ENCODE data around the gene PCK2.
"Not testable (repeated sequence)": the region's sequence is repeated elsewhere in the genome, so short reads cannot be mapped to it uniquely, and the experiment has no call there.

PCK2 gene

GRCh38 chr14:24103451-24103850 lies 9.3 kb downstream of the PCK2 start:
- peaks cover 0 to 53% (median 29%) of the 10 kb centered on the region in 5 donors for H3K36me3 ChIP-seq (ENCODE audit: control insufficient read depth in 5 of 5, insufficient read depth in 5 of 5, low read length in 5 of 5)
- H3K4me3 ChIP-seq (ENCODE audit: low read depth in 1 of 5, low read length in 5 of 5): no peak overlapping the region
- no peak overlapping the region for H3K27ac ChIP-seq (ENCODE audit: low read depth, low read length)
- no peaks in the 10 kb centered on the region for H3K9me3 ChIP-seq (ENCODE audit: control insufficient read depth in 5 of 5, low read length in 5 of 5)
- no peak overlapping the region for H3K9ac ChIP-seq (ENCODE audit: low read length in 5 of 5)
- peaks cover 0 to 19% (median 15%) of the 10 kb centered on the region in 5 donors for H3K4me1 ChIP-seq (ENCODE audit: control insufficient read depth in 5 of 5, insufficient read depth in 5 of 5, low read length in 5 of 5)
- no peaks in the 10 kb centered on the region for H3K27me3 ChIP-seq (ENCODE audit: control insufficient read depth in 5 of 5, insufficient read depth in 4 of 5, low read length in 5 of 5)

- H3K4me3 ChIP-seq (ENCODE audit: low read depth in 1 of 5, low read length in 5 of 5); H3K27ac ChIP-seq (ENCODE audit: low read depth, low read length); H3K9me3 ChIP-seq (ENCODE audit: control insufficient read depth in 5 of 5, low read length in 5 of 5); H3K27me3 ChIP-seq (ENCODE audit: control insufficient read depth in 5 of 5, insufficient read depth in 4 of 5, low read length in 5 of 5): not testable (repeated sequence)
- Histone ChIP-seq H3K36me3 (ENCODE audit: control insufficient read depth in 5 of 5, insufficient read depth in 5 of 5, low read length in 5 of 5) (peaks cover 0 to 31% (median 16%) of the 10 kb centered on the region in 5 donors), H3K4me1 (ENCODE audit: control insufficient read depth in 5 of 5, insufficient read depth in 5 of 5, low read length in 5 of 5) (peaks cover 3 to 19% (median 16%) of the 10 kb centered on the region in 5 donors), H3K9ac (ENCODE audit: low read length in 5 of 5) (peak overlapping the region in 1 of 5 donors; percentile 30)
Measured at GRCh38 chr14:24105609-24106239, 11.6 kb downstream of the PCK2 start.

GRCh38 chr14:24106672-24107271 lies 12.7 kb downstream of the PCK2 start:
- Histone ChIP-seq H3K9me3 (ENCODE audit: control insufficient read depth in 5 of 5, low read length in 5 of 5) (no peaks in the 10 kb centered on the region), H3K4me1 (ENCODE audit: control insufficient read depth in 5 of 5, insufficient read depth in 5 of 5, low read length in 5 of 5) (peaks cover 3 to 24% (median 16%) of the 10 kb centered on the region in 5 donors), H3K9ac (ENCODE audit: low read length in 5 of 5) (no peak overlapping the region), H3K27me3 (ENCODE audit: control insufficient read depth in 5 of 5, insufficient read depth in 4 of 5, low read length in 5 of 5) (no peaks in the 10 kb centered on the region), H3K36me3 (ENCODE audit: control insufficient read depth in 5 of 5, insufficient read depth in 5 of 5, low read length in 5 of 5) (peaks cover 0 to 25% (median 14%) of the 10 kb centered on the region in 5 donors), H3K27ac (ENCODE audit: low read depth, low read length) (no peak overlapping the region), H3K4me3 (ENCODE audit: low read depth in 1 of 5, low read length in 5 of 5) (no peak overlapping the region)

GRCh38 chr14:24108336-24108874 lies 14.3 kb downstream of the PCK2 start:
- H3K27ac ChIP-seq (ENCODE audit: low read depth, low read length): no peak overlapping the region
- H3K9me3 ChIP-seq (ENCODE audit: control insufficient read depth in 5 of 5, low read length in 5 of 5): no peaks in the 10 kb centered on the region
- no peak overlapping the region for H3K9ac ChIP-seq (ENCODE audit: low read length in 5 of 5)
- H3K4me3 ChIP-seq (ENCODE audit: low read depth in 1 of 5, low read length in 5 of 5): no peak overlapping the region
- H3K27me3 ChIP-seq (ENCODE audit: control insufficient read depth in 5 of 5, insufficient read depth in 4 of 5, low read length in 5 of 5): no peaks in the 10 kb centered on the region
- H3K4me1 ChIP-seq (ENCODE audit: control insufficient read depth in 5 of 5, insufficient read depth in 5 of 5, low read length in 5 of 5): peaks cover 3 to 27% (median 9%) of the 10 kb centered on the region in 5 donors
- H3K36me3 ChIP-seq (ENCODE audit: control insufficient read depth in 5 of 5, insufficient read depth in 5 of 5, low read length in 5 of 5): peaks cover 0 to 13% (median 6%) of the 10 kb centered on the region in 5 donors

GRCh38 chr14:24110060-24110459 lies 15.9 kb downstream of the PCK2 start:
- Histone ChIP-seq H3K27me3 (ENCODE audit: control insufficient read depth in 5 of 5, insufficient read depth in 4 of 5, low read length in 5 of 5) (no peaks in the 10 kb centered on the region), H3K4me1 (ENCODE audit: control insufficient read depth in 5 of 5, insufficient read depth in 5 of 5, low read length in 5 of 5) (peaks cover 3 to 33% (median 19%) of the 10 kb centered on the region in 5 donors), H3K9me3 (ENCODE audit: control insufficient read depth in 5 of 5, low read length in 5 of 5) (no peaks in the 10 kb centered on the region), H3K27ac (ENCODE audit: low read depth, low read length) (peak overlapping the region; percentile 29), H3K4me3 (ENCODE audit: low read depth in 1 of 5, low read length in 5 of 5) (no peak overlapping the region), H3K36me3 (ENCODE audit: control insufficient read depth in 5 of 5, insufficient read depth in 5 of 5, low read length in 5 of 5) (no peaks in the 10 kb centered on the region), H3K9ac (ENCODE audit: low read length in 5 of 5) (no peak overlapping the region)

- no peaks in the 10 kb centered on the region for H3K9me3 ChIP-seq (ENCODE audit: control insufficient read depth in 5 of 5, low read length in 5 of 5)
- H3K27me3 ChIP-seq (ENCODE audit: control insufficient read depth in 5 of 5, insufficient read depth in 4 of 5, low read length in 5 of 5): no peaks in the 10 kb centered on the region
- H3K4me1 ChIP-seq (ENCODE audit: control insufficient read depth in 5 of 5, insufficient read depth in 5 of 5, low read length in 5 of 5): peaks cover 4 to 37% (median 23%) of the 10 kb centered on the region in 5 donors
- peak overlapping the region; percentile 29 for H3K27ac ChIP-seq (ENCODE audit: low read depth, low read length)
- no peak overlapping the region for H3K9ac ChIP-seq (ENCODE audit: low read length in 5 of 5)
- no peak overlapping the region for H3K4me3 ChIP-seq (ENCODE audit: low read depth in 1 of 5, low read length in 5 of 5)
- no peaks in the 10 kb centered on the region for H3K36me3 ChIP-seq (ENCODE audit: control insufficient read depth in 5 of 5, insufficient read depth in 5 of 5, low read length in 5 of 5)
Measured at GRCh38 chr14:24110523-24110922, 16.4 kb downstream of the PCK2 start.

GRCh38 chr14:24113379-24113800 lies 19.3 kb downstream of the PCK2 start:
- peaks cover 7 to 51% (median 34%) of the 10 kb centered on the region in 5 donors for H3K4me1 ChIP-seq (ENCODE audit: control insufficient read depth in 5 of 5, insufficient read depth in 5 of 5, low read length in 5 of 5)

GRCh38 chr14:24113801-24114531 lies 19.9 kb downstream of the PCK2 start:
- Histone ChIP-seq H3K36me3 (ENCODE audit: control insufficient read depth in 5 of 5, insufficient read depth in 5 of 5, low read length in 5 of 5) (peaks cover 0 to 21% (median 18%) of the 10 kb centered on the region in 5 donors), H3K4me3 (ENCODE audit: low read depth in 1 of 5, low read length in 5 of 5) (peak overlapping the region; percentile 90 to 96 (median 94)), H3K9ac (ENCODE audit: low read length in 5 of 5) (peak overlapping the region; percentile 88 to 96 (median 93)), H3K27me3 (ENCODE audit: control insufficient read depth in 5 of 5, insufficient read depth in 4 of 5, low read length in 5 of 5) (no peaks in the 10 kb centered on the region), H3K27ac (ENCODE audit: low read depth, low read length) (peak overlapping the region; percentile 99), H3K9me3 (ENCODE audit: control insufficient read depth in 5 of 5, low read length in 5 of 5) (no peaks in the 10 kb centered on the region), H3K4me1 (ENCODE audit: control insufficient read depth in 5 of 5, insufficient read depth in 5 of 5, low read length in 5 of 5) (peaks cover 4 to 47% (median 32%) of the 10 kb centered on the region in 5 donors)

More at GRCh38 chr14:24113379-24113800, 19.3 kb downstream of the PCK2 start:
- H3K36me3 ChIP-seq (ENCODE audit: control insufficient read depth in 5 of 5, insufficient read depth in 5 of 5, low read length in 5 of 5): peaks cover 0 to 15% (median 12%) of the 10 kb centered on the region in 5 donors
- H3K9ac ChIP-seq (ENCODE audit: low read length in 5 of 5): peak overlapping the region; percentile 88 to 96 (median 93)
- H3K27me3 ChIP-seq (ENCODE audit: control insufficient read depth in 5 of 5, insufficient read depth in 4 of 5, low read length in 5 of 5): no peaks in the 10 kb centered on the region
- peak overlapping the region; percentile 90 to 96 (median 94) for H3K4me3 ChIP-seq (ENCODE audit: low read depth in 1 of 5, low read length in 5 of 5)
- no peaks in the 10 kb centered on the region for H3K9me3 ChIP-seq (ENCODE audit: control insufficient read depth in 5 of 5, low read length in 5 of 5)
- peak overlapping the region; percentile 99 for H3K27ac ChIP-seq (ENCODE audit: low read depth, low read length)

GRCh38 chr14:24114532-24115421 lies 20.7 kb downstream of the PCK2 start, which contains the start of the genes DCAF11 and NRL:
TSS of gene DCAF11 (plus strand) at chr14:24114777. CDS start at chr14:24115595, 818 bp downstream.
TSS of gene NRL (minus strand) at chr14:24114949. CDS start at chr14:24082848, 32,101 bp downstream.
- H3K4me1 ChIP-seq (ENCODE audit: control insufficient read depth in 5 of 5, insufficient read depth in 5 of 5, low read length in 5 of 5): peaks cover 4 to 44% (median 32%) of the 10 kb centered on the region in 5 donors
- H3K9me3 ChIP-seq (ENCODE audit: control insufficient read depth in 5 of 5, low read length in 5 of 5): no peaks in the 10 kb centered on the region
- peak within 1 kb of the TSS; percentile 90 to 96 (median 94) for H3K4me3 ChIP-seq (ENCODE audit: low read depth in 1 of 5, low read length in 5 of 5)
- H3K27ac ChIP-seq (ENCODE audit: low read depth, low read length): peak within 1 kb of the TSS; percentile 99
- no peaks in the 10 kb centered on the region for H3K27me3 ChIP-seq (ENCODE audit: control insufficient read depth in 5 of 5, insufficient read depth in 4 of 5, low read length in 5 of 5)
- peak within 1 kb of the TSS; percentile 88 to 96 (median 93) for H3K9ac ChIP-seq (ENCODE audit: low read length in 5 of 5)
- peaks cover 0 to 29% (median 25%) of the 10 kb centered on the region in 5 donors for H3K36me3 ChIP-seq (ENCODE audit: control insufficient read depth in 5 of 5, insufficient read depth in 5 of 5, low read length in 5 of 5)

Measured in subcutaneous abdominal adipose tissue (tissue), 5 donors.